Hematopoietic multipotent progenitor cell treated with erythropoietin and hydrocortisone succinate and interleukin-3 and kit ligand, for 17 days (in vitro differentiated cells): ENCODE data around the gene ATPAF2.

ENCODE experiments used
- DNase-seq: peaks from one replicate; pipeline ENCODE4 v3.0.0-alpha.2; 2015; ENCODE audit warnings: low spot score

ATPAF2 gene

DNA sequence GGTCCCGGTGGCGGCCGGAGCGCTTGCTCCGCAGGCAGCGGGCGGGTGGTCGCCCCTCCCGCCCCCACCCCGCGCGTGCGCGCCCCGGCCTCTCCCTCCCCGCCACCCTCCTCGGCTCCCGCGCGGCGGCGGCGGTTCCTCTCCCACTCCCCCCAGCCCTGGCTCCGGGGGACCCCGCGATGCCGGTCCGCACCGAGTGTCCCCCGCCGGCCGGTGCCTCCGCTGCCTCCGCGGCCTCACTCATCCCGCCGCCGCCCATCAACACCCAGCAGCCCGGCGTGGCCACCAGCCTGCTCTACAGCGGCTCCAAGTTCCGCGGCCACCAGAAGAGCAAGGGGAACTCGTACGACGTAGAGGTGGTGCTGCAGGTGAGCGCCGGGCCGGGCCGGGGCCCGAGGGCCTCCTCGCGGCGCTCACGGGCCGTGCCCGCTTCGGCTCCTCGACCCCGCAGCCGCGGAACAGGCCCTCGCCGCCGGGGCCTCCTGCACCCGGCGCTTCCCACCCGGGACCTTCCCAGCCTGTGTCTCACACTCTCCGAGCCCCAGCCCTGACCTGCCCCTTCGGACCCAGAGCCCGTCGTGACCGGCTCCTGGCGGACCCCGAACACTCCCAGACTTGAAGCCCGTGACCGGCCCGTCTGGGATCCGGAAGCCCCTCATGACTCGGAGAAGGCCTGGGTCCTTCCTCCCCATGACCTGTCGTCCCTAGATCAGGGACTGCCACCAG lies 730 bp upstream of the ATPAF2 start:
- DNase-seq = peak; percentile 65

DNA sequence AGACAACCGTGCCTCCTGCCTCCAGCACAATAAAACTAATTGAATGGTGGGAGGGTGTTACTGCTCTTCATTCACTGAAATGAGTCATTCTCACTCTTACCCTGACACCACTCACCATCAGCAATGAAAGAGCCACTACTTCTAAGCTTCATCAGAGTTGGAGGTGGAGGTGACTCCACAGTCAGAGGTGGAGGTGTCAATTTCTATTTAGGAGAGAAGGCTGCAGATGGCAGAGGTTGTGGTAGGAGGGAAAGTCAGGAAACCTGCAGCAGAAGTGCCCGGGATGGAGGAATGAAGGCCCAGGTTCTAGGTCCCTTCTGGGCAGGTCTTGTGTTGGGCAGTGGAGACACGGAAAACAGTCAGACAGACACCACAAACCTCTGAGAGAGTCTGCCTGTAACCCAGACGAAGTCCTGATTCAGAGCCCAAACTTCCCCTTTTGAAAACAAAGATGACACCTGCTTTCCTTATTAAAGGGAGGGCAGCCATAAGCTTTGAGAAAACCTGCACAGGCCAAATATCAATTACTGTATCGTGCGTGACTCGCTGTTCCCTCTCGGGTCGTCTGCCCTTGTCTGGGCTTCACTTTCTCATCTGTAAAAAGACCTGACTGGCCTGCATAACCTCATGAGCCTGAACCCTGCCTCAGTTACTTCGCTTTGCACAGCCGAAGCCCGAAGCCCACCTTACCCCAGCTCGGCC lies 668 bp downstream of the ATPAF2 start:
- DNase-seq = no peak

DNA sequence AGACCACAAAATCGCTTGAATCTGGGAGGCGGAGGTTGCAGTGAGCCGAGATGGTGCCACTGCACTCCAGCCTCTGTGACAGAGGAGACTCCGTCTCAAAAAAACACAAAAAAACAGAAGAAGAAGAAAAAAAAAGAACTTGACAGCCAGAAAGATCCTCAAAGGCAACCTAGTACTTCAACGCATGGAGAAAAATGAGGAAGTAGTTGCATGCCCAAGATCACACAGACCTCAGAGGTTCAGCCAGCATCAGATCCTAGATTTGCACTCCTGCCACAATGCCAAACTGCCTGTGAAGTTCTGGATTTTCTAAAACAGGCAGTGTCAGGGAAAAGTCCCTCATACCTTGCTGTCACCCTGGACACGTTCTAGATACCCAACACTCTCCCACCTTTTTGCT lies 1.5 kb downstream of the ATPAF2 start:
- DNase-seq = no peak

DNA sequence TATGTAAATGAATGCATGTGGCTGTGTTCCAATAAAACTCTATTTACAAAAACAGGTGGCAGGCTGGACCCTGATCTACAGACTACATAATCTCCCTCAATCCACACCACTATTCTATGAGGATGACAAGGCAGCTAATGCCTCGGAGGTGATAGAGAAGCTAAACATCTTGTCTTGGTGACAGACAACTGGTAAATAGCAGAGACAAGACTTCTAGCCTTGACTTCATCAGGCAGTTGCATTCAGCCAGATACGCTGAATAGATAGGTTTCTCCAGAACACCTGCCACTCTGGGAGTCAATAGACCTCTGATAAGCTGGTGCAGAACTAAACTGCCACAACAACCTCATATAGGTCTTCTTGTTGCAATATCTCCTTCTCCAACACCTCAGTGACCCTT lies 3.3 kb downstream of the ATPAF2 start:
- peak; percentile 41 for DNase-seq

DNA sequence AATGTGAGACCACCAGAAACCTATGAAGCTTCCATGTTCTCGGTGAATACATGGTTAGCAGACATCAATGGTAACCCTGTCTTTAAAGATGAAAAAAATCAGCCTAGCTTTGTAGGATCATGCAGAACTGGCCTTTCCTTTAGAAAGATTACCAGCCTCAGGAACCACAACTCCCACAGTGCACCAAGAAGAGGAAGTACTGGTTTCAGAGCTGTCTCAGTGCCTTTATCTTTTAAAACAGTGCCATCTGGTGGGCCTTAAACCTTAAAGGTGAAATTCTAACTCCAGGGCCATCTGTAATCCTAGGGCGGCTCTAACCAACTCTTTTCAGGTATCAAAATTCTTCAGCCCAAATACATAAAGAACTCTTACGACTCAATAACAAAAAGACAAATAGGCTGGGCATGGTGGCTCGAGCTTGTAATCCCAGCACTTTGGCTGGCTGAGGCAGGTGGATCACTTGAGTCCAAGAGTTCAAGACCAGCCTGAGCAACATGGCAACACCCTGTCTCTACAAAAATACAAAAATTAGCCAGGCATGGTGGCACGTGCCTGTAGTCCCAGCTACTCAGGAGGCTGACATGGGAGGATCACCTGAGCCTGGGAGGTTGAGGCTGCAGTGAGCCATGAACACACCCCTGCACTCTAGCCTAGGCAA lies 5.4 kb downstream of the ATPAF2 start:
- DNase-seq = peak; percentile 79

DNA sequence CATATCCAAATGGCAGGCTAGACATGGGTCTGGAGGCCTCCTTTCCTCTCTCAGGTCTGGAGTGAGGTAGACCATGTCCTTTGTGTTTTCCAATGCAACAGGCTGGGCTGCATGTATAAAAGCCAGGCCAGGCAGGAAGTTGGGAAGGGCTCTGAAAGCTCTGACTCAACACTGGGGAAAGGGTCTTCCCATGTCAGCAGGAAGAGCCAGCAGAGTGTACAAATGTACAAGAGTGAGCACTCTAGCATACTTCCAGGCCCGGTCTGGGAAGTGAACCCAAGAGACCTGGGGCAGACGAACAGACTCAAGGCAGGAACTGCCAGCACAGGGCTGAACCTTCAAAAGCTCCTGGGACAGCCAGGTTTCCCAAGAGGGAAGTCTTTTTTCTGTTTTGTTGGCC lies 7.0 kb downstream of the ATPAF2 start:
- DNase-seq = no peak

DNA sequence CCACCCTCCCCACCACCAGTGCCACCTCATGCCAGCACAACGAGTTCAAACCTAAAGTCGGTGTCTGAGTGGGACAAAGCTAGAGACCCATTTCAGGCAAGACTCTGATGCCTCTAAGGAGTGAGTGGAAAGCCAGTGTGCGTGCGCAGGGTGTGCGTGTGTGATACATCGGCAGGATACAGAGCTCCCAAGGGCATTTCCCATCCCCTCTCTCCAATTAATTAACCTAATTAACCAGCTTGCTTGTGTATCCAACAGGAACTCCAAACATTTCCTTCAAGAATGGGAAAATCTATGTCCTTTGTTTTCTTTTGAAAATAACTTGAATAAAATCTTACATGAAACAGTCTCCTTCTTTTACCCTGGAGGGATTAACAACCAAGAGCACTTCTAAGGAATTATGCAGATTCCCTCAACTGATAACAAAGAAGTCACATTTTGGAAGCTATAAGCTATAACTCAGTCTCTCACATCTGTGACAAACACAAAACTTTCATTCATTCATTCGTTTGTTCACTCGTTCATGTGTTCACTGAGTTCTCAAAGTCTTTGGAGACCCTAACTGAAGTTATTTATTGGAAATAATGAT lies 9.9 kb downstream of the ATPAF2 start:
- no peak for DNase-seq

DNA sequence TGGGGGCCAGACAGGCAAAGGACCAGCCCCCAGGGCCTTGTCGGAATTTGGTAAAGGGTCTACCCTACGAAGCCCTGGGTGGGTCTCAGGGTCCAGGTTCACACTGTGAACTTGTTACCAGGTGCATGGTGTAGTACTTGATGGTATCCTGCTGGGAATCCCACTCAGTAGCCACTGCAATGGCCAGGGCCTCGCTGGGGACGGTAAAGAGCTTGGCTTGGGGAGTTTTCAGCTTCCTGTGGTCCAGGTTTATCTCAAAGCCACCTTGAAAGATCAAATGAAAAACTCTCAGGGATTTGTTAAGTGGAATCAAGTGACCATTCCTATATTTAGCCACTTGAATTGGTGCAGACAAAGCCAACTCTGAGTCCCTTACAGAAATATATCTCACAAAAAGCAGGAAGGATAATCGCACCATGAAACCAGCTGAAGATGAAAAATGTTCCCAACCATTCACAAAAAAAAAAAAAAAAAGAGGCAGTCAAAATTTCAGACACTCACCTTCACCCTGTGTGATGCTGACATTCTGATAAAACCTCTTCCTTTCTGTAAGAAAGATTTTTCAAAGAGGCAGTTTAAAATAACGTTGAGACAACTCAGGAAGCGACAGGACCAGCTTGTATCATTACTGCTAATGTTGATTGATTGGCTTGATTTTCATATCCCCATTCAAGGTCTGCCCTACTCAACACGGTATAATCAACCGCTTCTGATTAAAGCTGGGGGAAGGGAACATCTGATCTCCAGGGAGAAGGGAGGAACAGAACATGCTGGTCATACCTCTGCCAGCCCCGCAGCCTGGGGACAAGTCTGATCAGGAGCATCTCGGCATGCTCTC lies 10.6 kb downstream of the ATPAF2 start:
- DNase-seq = no peak

DNA sequence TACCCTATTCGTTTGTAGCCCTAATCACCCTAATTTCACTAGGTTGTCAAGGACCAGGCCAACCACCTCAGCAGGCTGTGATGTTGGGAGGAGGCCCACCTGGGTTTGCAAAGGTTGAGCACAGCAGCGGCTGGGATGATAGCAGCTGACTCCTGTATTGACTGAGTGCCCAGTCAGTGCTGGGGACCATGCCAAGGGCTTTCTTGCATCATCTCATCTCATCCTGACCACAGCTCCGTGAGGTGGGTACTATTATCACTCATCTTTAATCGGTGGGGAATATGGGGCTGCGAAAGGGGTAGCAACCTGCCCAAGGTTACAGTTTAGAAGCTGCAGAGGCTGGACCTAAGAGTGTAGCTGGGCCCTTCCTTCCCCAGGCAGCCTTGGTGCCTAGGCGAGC lies 11.7 kb downstream of the ATPAF2 start:
- no peak for DNase-seq

DNA sequence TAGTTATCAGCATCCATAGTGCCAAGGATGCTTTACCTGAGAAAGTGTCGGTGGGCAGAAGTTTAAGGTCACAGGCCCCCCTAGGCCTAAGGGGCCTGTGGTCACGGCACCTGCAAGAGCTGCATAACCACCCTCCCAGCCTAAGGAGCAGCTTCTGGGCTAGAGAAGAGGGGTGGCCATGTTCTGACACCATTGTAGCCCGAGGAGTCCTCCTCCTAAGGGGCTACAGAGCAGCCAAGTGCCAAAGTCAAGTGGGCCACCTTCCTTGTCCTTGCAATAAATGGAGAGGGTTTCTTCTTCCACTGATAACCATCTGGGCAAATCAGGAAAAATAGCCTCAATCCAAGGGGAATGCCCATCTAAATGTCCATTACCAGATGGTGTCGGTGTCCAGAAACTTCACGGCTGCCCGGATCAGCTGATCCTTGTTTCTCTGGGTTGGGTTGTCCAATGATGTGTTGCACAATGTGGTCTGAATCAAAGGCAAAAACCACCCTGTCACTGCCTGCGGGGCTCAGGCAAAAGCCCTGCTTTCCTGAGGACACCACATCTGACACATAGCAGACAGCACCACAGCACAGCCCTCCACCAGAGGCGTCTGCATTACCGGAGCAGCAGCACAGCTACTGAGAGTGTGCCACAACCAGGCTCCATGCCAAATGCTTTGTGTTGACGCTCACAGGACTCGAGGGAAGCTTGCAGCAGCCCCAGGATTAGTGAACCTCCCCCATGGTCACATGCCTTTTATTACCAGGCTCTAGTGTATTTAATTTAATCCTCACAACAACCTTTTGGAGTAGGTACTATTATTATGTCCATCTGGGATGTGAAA lies 12.8 kb downstream of the ATPAF2 start:
- DNase-seq = no peak

DNA sequence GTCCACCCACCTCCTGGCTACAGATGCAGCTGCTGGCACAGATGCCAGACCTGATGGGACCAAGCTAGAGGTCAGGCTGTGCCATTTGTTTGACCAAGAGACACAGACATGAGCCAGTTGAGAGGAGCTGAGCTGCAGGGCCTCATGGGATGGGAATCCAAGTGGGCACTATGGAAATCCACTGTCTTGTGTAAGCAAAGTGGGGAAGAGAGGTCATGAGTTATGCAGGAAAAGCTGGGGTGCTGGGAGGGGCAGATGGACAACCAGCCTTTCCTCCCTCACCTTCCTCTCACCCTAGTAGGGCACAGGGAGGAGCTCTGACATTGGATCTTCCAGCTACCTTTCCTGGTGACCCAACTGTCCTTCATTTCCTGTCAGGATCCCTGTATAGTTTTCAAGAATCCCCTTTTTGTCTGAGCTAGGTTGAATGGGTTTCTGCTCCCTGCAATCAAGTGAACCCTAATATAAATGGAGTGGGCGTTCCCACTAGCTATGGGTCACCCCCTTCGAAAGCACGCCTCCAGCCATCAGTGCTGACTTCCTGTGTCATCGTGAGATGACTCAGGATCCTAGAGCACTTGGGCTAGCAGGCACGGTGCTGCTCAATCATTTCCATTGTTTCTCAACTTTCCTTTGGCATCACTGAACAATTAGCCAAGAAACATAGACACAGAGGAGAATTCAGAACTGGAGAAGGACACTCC lies 13.6 kb downstream of the ATPAF2 start:
- no peak for DNase-seq

DNA sequence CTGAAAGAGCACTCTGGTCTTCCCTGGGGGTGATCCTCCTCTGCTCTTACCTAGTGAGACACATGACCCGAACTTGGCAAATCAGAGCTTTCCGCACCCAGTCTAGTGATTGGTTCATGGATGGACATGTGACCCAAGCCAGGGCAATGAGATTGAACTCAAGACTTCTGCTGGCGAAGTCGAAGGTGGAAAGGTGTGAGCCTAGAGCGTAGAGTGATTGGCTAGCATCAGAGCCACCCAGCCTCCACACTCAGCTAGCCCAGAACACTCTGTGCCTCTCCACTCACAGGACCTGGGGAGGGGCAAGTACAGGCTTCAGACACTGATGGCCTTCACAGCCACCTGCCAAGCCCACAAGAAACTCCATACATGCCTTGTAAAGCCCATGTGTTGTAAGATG lies 17.6 kb downstream of the ATPAF2 start:
- DNase-seq = no peak

DNA sequence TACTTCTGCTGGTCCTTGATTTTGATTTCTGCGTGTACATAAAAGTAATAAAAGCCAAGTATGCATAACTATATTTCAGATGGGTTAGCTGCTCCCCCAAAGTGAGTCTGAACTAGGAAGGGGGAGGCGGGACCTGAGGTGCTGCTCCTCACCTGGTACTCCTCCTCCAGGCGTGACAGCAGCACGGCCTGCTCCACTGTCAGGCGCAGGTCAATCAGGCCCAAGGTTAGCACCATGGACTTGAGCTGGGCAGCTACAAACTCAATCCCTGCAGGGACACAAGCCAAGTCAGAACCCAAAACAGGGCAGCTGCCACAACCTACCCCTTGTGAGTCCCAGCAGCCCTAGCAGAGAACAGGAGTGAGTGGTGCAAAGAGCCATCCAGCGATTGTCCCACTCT lies 18.0 kb downstream of the ATPAF2 start:
- DNase-seq = no peak

DNA sequence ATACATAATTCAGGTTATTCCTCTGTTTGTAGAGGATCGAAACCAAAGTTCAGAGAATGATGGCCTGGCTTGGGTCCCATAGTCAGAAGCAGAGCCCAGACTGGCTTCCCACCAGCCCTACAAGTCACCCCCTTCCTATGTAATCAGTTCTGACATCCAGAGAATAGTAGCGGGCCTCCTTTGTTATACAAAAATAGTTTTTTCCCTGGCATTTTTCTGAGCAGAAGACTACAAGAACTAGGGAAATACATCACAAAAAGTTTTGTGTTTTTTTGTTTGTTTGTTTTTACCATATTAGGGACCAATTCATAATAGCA lies 19.2 kb downstream of the ATPAF2 start:
- no peak for DNase-seq

DNA sequence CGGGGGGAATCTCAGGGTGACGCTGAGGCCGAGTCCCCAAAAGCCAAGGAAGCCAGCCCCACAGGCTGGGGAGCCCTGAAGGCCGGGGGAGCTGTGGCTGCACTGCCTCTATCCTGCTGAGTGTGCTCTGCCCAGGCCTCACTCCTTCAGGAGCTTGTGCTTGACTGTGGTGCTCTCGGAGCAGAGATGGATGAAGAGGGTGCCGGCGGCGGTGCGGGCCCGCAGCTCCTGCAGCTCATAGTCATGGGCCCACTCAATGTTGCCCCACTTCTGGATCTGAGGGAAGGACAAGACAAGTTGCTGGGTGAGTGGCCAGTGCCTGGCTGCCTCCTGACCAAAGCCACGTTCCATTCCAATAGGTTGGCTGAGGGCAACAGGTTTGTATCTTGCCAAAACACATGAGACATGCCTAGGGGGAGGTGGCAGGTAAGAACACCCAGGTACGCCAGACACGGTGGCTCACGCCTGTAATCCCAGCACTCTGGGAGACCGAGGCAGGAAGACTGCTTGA lies 20.5 kb downstream of the ATPAF2 start:
- DNase-seq = no peak

DNA sequence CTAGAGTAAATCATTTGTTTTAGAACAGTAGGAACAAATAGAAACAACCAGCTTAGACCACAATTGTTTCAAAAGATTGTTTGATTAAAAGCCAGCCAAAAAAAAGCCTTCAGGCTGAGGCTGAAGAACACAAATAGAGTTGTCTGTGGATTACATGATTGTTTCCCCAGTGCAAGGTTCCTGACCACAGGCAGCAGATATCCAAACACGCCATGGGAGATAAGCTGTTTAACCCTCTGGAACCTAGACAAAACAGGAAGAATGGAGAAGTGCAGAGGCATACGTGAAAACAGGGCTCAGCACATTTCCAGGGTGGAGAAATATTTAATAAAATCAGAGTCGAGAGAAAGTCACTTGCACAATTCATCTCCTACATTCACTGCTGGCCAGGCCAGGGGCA lies 21.0 kb downstream of the ATPAF2 start:
- DNase-seq = no peak

DNA sequence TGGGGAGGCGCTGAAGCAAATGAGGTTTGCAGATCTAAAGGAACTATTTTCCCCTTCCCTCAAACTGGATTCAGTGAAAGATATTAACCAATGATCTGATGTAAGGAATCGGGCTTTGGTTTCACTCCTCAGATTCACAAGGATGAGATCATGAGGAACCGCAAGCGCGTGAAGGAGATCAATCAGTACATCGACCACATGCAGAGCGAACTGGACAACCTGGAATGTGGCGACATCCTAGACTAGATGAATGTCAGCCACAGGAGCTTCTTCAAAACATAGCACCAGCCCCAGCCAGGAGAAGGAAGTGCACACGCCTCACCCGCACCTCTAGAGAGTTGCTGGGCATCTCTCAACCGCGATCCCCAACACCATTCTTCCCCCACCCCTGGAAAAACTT lies 22.5 kb downstream of the ATPAF2 start:
- no peak for DNase-seq

DNA sequence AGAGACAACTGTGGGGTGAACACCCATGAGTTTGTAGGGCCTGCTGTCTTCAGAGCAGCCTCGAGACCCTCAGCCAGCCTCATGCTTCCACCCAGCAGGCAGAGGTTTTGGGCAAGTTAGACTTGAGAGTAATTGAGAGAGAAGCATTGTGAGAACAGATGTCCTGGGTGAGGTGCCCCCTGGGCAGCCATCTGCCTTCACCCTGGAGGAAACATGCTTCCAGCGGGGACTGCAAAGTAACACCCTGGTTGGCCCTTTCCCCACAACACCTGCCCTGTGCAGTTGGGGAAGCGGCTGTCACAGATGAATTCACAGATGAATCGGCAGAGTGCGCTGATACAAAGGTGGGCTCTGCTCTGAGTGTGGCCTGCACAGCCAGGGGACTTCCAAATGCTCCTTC lies 23.4 kb downstream of the ATPAF2 start:
- DNase-seq = no peak

DNA sequence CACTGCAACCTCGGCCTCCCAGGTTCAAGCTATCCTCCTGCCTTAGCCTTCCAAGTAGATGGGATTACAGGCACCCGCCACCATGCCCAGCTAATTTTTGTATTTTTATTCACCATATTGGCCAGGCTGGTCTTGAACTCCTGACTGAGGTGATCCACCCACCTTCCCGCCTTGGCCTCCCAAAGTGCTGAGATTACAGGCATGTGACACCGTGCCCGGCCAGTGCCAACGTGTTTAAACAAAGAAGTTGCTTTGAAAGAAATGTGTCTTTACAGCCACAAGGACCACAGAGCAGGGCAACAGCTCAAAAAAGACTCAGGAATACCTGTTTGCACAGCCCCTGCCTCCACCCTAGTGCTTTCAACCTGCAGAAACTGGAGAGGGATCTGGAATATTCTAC lies 25.0 kb downstream of the ATPAF2 start:
- DNase-seq = no peak

DNA sequence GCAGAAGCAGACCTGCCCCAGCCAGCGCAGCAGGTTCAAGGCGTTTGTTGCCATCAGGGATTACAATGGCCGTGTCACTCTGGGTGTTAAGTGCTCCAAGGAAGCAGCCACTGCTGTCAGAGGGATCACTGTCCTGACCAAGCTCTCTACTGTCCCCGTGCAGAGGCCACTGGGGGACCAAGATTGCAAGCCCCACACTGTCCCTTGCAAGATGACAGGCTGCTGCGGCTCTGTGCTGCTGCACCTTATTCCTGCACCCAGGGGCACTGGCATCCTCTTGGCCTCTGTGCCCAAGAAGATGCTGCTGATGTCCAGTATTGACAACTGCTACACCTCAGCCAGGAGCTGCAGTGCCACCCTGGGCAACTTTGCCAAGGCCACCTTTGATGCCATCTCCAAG lies 27.7 kb downstream of the ATPAF2 start:
- no peak for DNase-seq
